ENCODE data around the gene HDAC4. TPM values are rescaled to one million over a fixed set of nuclear protein-coding genes. Genes with fewer than 3 reads are reported as not detected.

Gene HDAC4
- polyA plus RNA-seq, 1 experiment = 4.4 TPM

DNA sequence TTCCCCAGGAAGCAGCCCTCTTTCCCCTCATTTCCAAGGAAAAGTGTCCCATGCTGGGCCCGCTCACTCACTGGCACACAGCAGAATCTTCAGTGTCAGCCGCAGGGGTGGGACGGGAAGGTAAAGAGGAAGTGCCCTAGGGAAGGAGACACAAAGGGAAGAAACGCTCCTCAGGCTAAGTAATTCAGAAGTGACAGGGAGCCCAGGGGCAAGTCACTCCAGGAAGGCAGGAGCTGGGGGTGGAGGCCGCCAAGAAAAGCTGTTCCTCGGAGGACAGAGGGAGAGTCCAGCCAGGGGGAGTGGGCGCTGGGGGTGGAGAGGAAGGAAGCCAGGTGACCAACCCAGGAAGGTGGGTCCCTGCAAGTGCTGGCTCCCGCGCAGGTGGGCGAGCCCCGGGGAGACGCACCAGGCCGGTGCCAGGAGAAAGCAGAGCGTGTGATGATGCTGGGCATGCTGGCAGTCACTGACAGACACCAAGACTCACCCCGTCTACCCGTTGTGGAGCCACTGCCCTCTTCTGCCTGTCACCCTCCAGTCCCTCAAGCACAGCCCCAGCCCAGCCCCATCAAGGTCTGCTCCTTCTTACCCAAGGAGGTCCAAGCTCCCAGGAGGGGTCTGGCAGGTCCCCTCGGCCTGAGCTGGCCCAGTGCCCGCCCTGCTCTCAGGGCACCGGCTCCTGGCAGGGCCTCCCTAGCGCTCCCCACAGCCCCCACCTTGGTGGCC is 21.7 kb downstream of the HDAC4 start:
- TF ChIP-seq, protein P1, sequence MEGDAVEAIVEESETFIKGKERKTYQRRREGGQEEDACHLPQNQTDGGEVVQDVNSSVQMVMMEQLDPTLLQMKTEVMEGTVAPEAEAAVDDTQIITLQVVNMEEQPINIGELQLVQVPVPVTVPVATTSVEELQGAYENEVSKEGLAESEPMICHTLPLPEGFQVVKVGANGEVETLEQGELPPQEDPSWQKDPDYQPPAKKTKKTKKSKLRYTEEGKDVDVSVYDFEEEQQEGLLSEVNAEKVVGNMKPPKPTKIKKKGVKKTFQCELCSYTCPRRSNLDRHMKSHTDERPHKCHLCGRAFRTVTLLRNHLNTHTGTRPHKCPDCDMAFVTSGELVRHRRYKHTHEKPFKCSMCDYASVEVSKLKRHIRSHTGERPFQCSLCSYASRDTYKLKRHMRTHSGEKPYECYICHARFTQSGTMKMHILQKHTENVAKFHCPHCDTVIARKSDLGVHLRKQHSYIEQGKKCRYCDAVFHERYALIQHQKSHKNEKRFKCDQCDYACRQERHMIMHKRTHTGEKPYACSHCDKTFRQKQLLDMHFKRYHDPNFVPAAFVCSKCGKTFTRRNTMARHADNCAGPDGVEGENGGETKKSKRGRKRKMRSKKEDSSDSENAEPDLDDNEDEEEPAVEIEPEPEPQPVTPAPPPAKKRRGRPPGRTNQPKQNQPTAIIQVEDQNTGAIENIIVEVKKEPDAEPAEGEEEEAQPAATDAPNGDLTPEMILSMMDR (IDR thresholded peaks at IDR 0.05; ENCODE audit: insufficient read depth, low read depth, low read length) = no peak
- DNase-seq (ENCODE audit: low read depth) = no peak
- Histone ChIP-seq H3K27me3 (ENCODE audit: control insufficient read depth, insufficient read depth, low read length) (no peaks in the 10 kb centered on the region), H3K4me3 (ENCODE audit: low read depth, low read length) (no peak overlapping the region), H3K36me3 (ENCODE audit: control insufficient read depth, insufficient read depth, low read length) (0 out of 2 replicates have a peak, but pooled peaks cover 1% of the 10 kb centered on the region)
- ChIA-PET POLR2A (no interaction called here), CTCF (no interaction called here)

DNA sequence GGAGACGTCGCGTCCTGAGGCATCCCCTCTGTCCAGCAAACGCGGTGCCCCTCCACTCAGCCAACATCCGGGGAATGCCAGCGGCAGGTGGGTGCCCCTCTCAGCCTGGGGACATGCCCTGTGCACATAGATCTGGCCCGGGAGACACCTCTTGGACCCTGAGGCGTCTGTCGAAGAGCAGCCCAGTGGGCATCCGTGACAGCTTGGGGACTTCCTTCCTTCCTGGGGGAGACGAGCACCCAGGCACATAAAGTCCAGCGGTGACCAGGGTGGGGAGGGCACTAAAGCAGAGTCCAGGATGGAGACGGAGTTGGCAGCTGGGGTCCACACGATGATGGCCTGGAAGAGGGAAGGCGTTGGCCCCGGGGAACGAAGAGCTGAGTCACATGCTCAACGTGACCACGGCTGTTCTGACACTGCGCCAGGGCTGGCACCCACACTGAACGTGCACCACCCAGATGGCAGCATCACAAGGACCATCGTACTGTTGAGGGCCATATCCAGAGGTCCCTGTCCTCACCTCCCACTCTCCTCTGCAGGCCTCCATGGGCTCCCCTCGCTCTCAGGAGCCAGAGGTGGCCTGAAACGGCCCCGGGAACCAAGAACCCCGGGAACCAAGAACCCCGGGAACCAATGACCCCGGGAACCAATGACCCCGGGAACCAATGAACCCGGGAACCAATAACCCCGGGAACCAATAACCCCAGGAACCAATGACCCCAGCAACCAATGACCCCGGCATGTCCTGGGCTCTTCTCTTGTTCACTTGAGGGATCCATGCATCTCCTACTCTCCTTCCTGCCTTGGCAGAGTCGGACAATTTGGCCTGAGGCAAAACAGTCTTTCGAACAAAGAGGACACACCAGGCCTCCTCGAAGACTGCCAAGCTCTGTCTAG is 22.6 kb downstream of the HDAC4 start:
- ChIA-PET CTCF (no interaction called here), POLR2A (no interaction called here)
- no peak overlapping the region for H3K4me3 ChIP-seq (ENCODE audit: low read depth, low read length)
- H3K36me3 ChIP-seq (ENCODE audit: control insufficient read depth, insufficient read depth, low read length) = 0 out of 2 replicates have a peak, but pooled peaks cover 1% of the 10 kb centered on the region
- no peaks in the 10 kb centered on the region for H3K27me3 ChIP-seq (ENCODE audit: control insufficient read depth, insufficient read depth, low read length)
- TF ChIP-seq, protein P1 (IDR thresholded peaks at IDR 0.05; ENCODE audit: insufficient read depth, low read depth, low read length) = no peak
- no peak for DNase-seq (ENCODE audit: low read depth)

DNA sequence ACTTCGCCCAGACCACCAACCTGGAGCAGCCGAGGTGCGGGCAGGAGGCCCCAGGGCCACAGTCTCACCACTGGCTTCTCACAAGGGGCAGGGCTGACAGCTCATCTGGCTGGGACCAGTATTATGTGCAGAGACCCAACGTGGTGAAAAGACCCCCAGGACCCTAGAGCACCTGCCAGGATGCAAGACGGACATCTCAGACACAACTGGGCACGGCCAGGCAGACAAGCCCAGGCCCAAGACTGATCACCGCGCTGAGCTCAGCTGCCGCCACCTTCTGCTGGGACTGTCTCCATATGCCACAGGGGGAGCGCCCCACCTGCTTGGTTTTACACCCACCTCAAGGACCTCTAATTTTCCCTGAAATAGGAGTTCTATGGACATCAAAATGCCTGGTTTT is 23.2 kb downstream of the HDAC4 start:
- Histone ChIP-seq H3K4me3 (ENCODE audit: low read depth, low read length) (no peak overlapping the region), H3K27me3 (ENCODE audit: control insufficient read depth, insufficient read depth, low read length) (no peaks in the 10 kb centered on the region), H3K36me3 (ENCODE audit: control insufficient read depth, insufficient read depth, low read length) (0 out of 2 replicates have a peak, but pooled peaks cover 1% of the 10 kb centered on the region)
- ChIA-PET CTCF (no interaction called here), POLR2A (no interaction called here)
- DNase-seq (ENCODE audit: low read depth) = no peak
- TF ChIP-seq, protein P1 (IDR thresholded peaks at IDR 0.05; ENCODE audit: insufficient read depth, low read depth, low read length) = no peak

DNA sequence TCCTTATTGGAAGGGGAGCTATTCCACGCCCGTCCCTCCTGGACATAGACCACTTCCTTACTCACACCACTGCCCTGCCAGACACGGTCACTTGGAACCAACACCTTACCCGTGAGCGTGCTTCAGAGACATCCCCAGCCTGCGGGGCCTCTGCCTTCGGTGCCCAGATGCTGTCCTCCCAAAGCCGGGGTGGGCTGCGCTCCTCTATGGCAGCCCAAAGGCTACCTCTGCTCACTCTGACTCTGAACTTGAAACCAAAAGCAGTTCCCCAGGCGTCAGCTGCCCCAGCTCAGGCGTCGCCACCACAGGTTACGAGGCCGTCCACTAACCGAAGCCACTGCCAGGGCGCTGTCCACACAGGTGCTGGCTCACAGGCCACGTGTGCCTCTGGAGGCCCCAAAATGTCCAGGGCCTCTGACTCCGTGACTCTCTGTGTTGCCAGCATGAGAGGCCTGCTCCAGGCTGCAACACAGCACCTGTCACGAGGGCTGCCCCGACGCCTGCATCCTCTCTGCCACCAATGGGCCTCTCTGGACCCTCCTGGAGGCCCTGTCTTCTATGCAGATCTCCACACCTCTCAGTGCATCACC is 23.8 kb downstream of the HDAC4 start:
- DNase-seq (ENCODE audit: low read depth) = no peak
- TF ChIP-seq, protein P1 (IDR thresholded peaks at IDR 0.05; ENCODE audit: insufficient read depth, low read depth, low read length) = no peak
- CTCF ChIA-PET = no interaction called here
- 0 out of 2 replicates have a peak, but pooled peaks cover 1% of the 10 kb centered on the region for H3K36me3 ChIP-seq (ENCODE audit: control insufficient read depth, insufficient read depth, low read length)
- H3K27me3 ChIP-seq (ENCODE audit: control insufficient read depth, insufficient read depth, low read length) = no peaks in the 10 kb centered on the region
- POLR2A ChIA-PET = no interaction called here
- H3K4me3 ChIP-seq (ENCODE audit: low read depth, low read length) = no peak overlapping the region

DNA sequence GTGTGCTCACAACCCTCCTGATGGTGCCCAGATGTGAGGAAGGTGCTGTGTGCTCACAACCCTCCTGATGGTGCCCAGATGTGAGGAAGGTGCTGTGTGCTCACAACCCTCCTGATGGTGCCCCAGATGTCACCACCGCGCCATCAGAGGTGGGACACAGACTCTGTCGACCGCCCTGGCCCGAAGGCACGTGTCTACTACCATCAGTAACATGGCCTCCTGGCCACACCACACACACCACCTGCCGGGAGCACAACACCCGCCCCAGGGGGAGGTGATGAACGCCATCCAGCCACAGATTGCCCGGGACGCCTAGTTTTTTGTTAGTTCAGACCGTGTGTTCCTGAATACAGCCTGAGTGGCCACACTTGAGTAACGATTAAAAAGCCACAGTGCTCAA is 24.5 kb downstream of the HDAC4 start:
- CTCF ChIA-PET = no interaction called here
- Histone ChIP-seq H3K4me3 (ENCODE audit: low read depth, low read length) (no peak overlapping the region), H3K27me3 (ENCODE audit: control insufficient read depth, insufficient read depth, low read length) (no peaks in the 10 kb centered on the region), H3K36me3 (ENCODE audit: control insufficient read depth, insufficient read depth, low read length) (0 out of 2 replicates have a peak, but pooled peaks cover 1% of the 10 kb centered on the region)
- TF ChIP-seq, protein P1 (IDR thresholded peaks at IDR 0.05; ENCODE audit: insufficient read depth, low read depth, low read length) = no peak
- POLR2A ChIA-PET = no interaction called here
- no peak for DNase-seq (ENCODE audit: low read depth)
